GM04504 (cell line): Measurements from ENCODE around the gene BAIAP3.

ENCODE experiments used
- DNase-seq: peaks from one replicate; pipeline ENCODE4 v3.0.0-alpha.2; 2012; ENCODE audit warnings: low read depth

BAIAP3 gene

DNA sequence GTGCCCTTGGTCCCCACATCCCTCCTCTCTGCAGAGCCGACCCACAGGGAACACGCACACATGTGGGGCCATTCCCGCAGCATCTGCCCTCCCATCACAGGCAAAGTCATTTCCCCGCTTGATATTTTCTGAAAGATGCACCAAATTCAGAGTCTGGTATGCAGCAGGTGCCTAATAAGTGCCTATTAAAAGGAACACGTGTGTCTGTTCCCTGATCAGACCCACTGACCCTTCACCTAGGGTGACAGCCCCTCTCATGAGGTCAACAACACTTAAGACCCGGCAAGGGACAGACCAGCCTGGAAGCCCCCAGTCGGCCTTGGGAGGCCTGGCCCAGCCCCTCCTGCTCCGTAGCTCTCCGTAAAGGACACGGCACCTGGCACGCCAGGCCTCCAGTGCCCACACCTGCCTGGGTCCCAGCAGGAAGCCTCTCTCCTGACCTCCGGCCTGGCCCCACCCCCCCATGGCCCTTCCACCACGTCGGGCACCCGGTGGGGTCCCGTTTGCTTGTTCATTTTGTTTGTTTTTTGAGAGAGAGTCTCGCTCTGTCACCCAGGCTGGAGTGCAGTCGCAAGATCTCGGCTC is 61.0 kb downstream of the BAIAP3 start:
- no peak for DNase-seq

DNA sequence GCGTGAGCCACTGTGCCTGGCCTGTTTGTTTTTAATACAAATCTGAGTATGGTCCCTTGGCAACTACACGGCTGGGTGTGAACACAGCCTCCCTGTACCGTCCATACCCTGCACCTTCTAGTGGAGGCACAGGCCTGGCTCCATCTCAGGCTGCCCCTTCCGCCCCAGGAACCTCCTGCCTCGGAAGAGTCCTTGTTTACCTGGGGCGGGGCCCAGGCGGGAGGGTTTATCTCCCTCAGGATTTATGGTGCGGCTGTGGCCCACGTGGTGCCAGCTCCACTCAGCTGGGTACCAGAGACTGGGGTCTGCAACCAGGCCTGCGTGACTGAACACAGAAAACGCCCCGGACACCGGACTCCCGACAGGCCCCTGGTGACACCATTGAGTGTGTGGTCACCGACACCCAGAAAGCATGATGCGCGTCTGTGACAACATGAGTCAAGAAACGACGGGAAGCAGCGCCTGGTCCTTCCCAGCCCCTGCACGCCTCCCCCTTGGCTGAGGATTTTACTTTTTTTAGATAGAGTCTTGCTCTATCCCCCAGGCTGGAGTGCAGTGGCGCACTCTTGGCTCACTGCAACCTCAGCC is 62.1 kb downstream of the BAIAP3 start:
- no peak for DNase-seq

DNA sequence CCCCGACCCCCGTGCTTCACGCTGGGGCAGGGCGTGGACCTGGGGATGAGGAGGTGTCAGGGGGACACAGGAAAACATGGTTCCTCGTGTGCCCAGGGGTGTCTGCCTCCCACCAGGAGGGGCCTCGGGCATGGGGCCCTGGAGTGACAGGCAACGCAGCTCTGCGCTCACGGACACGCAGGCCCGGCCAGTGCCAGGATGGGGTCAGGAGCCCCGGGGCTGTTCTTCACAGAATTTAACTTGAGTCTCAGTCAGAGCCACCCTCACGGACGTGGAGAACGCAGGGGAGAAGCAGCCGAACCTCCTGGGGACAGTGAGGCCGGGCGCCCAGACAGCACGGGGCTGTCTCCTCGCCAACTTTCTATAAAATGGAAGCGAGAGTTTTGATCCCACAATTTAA is 64.3 kb downstream of the BAIAP3 start:
- DNase-seq: no peak

DNA sequence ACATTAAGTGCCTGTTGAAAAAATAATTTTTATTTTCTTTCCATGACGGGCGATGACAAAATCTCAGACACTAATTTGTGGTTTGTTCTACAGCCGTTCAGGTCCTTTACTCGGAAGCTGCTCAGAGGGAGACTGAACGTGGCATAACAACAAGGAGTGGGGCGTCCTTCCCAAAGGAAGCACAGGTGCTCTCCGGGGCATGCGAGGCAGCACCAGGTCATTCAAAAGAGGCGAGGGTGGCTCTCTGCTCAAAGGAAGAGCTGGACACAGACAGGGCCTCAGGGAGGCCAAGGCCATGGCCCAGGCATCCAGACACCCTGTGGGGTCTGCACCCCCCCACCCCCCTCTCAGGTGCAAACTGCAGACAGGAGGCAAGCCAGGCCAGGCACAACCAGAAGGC is 64.9 kb downstream of the BAIAP3 start:
- DNase-seq: no peak
